HG03469 (cell line): Measurements from ENCODE around the gene TSKS.

ENCODE experiments used
- ATAC-seq: cut with Tn5 transposase; IDR thresholded peaks from one replicate; pipeline ENCODE4 v1.9.1; 2021; ENCODE audit warnings: mild to moderate bottlenecking, moderate library complexity, moderate number of reproducible peaks; ENCODE audit not compliant: unreplicated experiment

Gene TSKS, protein sequence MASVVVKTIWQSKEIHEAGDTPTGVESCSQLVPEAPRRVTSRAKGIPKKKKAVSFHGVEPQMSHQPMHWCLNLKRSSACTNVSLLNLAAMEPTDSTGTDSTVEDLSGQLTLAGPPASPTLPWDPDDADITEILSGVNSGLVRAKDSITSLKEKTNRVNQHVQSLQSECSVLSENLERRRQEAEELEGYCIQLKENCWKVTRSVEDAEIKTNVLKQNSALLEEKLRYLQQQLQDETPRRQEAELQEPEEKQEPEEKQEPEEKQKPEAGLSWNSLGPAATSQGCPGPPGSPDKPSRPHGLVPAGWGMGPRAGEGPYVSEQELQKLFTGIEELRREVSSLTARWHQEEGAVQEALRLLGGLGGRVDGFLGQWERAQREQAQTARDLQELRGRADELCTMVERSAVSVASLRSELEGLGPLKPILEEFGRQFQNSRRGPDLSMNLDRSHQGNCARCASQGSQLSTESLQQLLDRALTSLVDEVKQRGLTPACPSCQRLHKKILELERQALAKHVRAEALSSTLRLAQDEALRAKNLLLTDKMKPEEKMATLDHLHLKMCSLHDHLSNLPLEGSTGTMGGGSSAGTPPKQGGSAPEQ

DNA sequence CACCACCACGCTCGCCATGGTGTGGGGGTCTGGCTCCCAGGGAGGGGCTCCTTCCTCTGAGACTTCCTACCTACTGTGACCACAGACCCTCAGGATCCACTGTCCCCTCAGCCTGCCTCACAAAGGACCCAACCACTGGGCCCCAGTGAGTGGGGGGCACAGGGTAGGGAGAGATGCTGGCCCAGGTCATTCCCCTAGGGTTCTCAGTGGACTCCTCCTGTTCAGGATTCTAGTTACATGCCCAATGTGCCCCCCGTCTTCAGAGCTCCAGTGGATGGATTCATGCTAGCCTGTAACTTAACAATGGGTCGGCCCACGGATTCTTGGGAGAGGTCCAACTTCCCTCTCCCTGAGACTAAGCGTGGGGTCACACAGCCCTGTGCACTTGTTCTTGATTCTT is at the start of gene TSKS:
TSKS (minus strand) TSS at position 77 of the 400 bp plus-strand sequence; CDS start at position 18, 59 bp downstream.
- no peak for ATAC-seq

DNA sequence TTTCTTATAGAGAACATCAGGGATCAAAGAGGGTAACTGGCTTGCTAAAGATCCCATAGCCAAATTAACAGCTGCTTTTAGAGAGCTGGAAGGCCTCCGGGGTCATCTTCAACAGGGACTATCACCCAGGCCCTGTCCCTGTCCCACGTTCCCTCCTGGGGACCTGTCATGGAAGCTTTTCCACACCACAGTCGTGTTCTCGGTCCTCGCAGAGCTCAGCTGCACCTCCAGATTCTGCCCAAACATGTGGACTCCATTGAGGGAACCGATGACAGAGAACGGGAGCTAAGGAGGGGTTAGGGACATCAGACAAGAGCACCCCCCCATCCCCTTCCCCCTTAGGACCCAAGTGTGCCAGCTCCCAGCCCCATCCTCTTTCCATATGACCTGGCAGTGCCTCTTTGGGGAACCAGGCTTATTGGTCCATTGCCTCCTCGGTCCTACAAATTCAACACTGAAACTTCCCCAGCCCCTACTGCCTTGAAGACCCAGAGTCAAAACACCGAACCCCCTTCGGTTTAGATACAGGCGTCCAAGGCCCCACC is 49.4 kb upstream of the TSKS start:
- no peak for ATAC-seq

DNA sequence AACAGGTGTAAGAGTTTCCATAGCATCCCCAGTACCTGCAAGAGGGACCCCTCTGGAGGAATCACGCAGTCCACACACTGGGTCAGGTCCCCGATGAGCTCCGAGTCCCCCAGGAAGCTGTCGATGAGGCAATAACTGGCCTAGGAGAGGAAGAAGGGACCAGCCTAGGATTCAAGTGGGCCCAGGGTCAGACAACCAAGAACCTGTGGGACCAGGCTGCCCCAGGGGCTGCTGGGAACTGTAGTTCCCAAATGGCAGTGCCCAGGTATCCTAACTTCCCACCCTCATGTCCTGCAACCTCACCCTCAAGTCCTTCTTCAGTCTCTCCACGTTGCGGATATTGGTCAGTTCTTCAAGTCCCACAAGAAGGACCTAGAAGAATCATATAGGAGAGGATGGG is 48.2 kb upstream of the TSKS start:
- no peak for ATAC-seq

DNA sequence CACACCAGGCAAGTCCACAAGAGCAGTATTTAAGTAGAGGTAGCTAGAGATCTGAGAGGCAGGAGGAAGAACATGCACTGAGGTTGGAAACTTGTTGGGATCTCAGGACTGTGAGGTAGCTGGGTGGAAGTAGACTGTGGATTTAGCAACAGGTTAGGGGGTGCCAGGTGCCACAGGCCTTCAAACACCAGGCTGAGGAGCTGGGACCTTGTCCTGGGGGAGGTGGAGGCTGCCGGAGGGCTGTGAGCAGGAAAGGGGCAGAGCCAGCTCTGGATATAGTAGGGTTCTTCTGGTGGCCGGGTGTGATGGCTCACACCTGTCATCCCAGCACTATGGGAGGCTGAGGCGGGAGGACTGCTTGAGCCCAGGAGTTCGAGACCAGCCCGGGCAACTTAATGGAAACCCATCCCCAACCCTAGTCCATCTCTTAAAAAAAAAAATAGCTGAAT is 46.9 kb upstream of the TSKS start:
- no peak for ATAC-seq

DNA sequence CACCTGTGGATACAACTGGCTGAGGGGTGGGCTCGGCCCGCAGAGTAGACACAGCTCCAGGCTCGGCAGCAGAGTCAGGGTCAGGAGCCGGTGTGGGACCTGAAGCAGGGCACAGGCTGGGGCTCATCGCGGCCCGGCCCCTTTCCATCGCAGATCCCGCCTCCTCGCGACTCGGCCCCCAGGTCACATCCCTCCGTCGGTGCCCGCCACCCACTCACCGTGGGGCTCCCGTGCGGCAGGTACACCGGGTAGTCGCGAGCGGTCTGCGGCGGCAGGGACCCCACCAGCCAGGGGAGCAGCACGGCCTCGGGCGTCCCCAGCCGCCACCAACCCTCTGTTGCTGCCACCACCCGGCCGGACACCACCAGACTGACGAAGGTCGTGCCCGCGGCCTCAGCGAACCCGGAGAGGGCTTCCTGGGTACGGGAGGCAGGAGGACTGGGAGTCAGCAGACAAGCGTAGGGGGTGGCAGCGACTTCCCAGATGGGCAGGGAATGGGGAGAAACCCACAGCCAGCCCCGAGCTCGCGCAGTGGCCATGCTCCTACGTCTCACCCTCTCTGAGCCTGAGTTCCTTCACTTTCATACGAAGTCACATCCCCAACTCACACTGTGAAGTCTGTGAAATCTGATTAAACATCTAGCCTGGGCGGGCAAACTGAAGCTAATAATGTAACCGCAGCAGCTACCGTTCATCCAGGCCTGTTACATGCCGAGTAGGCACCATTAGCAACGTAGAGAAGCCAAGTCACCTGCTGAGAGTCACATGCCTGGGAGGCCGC is 46.2 kb upstream of the TSKS start:
- no peak for ATAC-seq

DNA sequence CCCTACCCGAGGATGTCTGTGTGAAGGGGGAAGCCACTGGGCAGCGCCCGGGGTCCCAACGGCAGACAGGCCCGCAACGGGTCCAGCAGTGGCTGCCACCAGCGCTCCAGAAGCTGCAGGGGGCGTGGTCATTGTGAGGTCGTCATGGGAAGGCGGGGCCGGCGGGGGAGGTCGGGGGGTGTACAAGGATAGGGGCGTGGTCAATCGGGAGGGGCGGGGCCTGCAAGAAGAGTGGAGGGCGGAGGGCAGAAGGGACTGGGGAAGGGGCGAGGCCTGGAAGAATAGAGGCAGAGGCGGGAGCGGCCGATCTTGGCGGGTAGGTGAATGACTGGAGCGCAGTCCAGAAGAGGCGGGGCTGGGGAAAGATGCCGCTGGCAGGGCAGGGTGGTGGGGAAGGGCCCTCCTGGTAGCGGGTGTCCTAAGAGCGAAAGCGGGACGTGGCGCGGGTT is 45.6 kb upstream of the TSKS start:
- no peak for ATAC-seq

DNA sequence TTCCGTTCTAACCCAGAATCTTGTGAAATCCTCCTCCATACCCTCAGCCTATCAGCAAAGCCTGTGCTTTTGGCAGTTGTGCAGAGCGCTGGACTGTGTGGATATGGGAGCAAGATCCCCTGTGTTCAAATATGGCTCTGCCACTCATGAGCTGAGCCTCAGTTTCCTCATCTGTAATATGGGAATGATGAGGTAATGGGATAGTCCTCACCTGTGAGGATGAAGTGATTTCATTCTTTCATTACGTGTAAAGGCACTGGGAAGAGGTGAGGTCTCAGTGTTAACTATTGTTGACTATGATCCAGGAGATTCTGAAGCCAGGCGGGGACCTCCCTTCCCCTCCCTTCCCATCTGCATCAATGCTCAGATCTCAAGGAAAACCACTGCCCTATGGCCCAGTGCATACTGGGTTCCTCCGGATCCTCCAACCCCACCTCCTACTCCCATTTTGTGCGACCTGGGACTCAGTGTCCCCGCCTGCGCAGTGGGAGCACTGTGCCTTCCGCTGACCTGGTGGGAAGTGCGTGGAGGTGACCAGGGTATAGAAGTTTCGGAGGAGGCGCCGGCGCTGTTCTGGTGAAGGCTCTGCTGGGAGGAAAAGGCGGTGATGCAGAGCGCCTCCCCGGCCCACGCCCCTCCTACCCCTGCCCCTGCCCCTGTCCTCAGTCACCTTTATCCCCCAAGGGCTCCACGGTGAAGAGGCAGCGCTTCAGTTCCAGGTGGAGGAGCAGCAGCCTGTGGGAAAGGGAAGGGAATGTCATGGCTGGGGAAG is 45.0 kb upstream of the TSKS start:
- ATAC-seq = no peak

DNA sequence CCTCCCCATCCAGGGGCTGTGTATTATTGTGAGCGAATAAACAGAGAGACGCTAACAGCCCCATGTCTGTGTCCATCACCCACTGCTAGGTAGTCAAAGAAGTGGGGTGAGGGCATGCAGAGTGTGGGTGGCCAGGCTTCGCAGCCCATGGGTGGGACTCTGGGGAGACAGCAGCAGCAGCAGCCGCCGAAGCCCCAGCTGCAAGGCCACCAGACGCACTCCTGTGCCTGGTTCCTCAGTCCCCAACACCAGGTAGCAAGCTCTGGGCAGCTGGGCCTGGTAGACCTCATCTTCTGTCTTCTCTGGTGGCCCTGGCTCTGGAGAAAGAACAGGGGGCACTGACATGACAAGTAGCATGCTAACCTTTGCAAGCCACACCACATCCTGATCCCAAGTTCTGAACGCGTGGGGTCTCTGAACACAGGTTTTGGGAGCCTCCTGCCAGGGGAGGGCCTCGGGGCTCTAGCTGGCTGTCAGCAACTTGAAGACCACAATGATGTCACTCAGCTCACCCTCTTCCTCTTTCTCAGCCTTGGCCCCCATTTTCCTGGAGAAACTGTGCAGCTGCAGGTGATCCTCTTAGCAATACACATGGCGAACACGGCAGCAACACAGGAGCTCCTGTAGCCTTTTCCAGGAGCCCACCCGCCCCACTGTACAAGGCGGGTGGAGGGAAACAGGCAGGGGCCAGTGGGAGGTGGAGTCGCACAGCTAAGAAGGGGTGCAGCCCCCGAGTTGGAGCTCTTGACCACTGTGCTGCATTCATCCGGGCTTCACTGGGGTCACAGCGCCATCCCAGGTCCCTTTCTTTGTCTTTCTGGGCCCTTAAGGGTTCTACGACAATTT is 44.2 kb upstream of the TSKS start:
- no peak for ATAC-seq

DNA sequence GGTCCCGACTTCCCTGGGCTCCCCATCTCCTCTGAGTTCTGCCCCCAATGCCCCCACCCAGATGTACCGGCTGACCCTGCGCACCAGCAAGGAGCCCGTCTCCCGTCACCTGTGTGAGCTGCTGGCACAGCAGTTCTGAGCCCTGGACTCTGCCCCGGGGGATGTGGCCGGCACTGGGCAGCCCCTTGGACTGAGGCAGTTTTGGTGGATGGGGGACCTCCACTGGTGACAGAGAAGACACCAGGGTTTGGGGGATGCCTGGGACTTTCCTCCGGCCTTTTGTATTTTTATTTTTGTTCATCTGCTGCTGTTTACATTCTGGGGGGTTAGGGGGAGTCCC is 43.5 kb upstream of the TSKS start:
- ATAC-seq = no peak

DNA sequence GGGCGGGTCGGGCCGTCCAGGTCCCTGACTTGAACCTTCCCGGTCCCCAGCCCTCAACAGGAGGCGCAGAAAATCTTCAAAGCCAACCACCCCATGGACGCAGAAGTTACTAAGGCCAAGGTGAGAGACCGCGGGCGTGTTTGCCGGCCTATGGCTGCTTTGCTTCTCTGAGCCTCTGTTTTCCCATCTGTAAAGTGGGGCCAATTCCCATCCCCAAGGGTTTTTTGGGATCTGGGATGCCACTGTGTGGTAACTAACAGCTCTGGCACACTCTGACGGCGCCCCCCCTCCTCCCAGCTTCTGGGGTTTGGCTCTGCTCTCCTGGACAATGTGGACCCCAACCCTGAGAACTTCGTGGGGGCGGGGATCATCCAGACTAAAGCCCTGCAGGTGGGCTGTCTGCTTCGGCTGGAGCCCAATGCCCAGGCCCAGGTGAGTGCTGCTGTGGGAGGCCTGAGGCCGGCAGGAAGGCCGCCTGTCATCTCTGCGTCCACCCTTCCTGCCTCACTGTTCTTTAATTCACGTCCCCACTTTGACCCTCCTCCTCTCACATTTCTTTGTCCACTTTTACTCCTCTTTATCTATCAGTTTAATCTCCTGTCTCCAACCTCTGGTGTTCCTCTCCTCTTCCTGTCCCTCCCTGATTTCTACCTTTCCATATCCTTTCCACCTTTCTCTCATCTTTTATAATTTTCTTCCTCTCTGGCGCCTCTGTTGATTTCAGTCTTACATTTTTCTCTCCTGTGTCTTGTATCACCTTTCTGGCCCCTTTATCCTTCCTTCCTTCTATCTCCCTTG is 42.9 kb upstream of the TSKS start:
- ATAC-seq = no peak

DNA sequence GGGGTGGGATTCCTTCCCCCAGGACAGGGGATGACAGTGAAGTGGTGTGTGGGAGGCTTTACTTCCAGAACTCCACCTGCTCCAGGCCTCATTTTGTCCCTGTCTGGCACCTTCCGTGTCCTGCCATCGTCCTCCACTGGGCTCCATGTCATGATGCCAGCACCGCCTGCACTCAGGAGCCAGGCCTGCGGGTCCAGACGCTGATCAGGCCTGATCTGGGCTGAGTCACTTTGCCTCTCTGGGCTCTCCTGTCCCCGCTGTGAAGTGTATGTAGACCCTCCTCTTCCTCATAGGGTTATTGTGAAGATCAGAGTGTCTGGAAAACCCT is 40.4 kb upstream of the TSKS start:
- ATAC-seq = no peak

DNA sequence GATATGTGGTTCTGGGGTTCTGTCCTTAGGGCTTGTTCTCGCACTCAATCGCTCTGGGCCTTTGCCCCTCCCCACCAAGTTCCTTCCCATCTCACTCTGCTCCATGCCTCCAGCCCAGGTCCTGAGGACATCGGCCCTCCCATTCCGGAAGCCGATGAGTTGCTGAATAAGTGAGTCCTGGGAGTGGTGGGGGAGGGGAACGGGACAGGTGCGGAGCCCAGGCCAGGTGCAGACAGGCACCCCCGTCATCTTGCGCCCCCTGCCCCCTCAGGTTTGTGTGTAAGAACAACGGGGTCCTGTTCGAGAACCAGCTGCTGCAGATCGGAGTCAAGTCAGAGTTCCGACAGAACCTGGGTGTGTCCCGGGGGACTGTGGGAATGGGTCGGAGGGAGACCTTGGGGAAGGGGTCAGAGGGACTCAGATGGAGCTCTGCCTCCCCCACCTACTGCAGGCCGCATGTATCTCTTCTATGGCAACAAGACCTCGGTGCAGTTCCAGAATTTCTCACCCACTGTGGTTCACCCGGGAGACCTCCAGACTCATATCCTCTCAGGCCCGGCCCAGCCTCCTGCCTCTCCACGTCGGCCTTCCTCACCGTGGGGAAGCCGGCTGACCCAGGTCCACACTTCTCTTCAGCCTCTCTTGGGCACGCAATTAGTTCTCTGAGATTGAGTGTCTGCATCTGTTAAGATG is 39.9 kb upstream of the TSKS start:
- ATAC-seq = no peak

DNA sequence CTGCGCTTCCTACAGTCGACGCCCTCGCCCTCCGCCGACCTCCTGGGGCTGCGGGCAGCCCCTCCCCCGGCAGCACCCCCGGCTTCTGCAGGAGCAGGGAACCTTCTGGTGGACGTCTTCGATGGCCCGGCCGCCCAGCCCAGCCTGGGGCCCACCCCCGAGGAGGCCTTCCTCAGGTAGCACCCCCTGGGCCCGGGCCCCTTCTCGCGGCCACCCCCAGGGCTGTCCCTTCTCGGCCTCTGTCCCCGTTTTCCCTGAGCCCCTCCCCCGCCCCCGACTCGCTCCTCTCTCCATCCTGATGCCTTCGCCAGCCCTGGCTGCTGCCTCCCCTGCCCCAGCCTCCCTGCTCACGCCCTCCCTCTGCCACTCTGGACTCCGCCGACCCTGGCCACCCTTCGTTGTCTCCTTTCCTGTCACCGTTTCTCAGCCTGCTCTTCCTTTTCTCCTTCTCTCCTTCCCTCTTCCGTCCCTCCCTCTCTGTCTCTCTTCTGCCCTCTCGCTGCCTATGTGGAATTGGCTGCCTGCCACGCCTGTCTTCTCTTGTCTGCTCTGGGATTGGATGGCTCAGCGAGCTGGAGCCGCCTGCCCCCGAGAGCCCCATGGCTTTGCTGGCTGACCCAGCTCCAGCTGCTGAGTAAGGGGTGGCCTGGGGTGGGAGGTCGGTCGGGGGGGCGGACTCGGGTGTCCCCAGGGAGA is 39.0 kb upstream of the TSKS start:
- no peak for ATAC-seq

DNA sequence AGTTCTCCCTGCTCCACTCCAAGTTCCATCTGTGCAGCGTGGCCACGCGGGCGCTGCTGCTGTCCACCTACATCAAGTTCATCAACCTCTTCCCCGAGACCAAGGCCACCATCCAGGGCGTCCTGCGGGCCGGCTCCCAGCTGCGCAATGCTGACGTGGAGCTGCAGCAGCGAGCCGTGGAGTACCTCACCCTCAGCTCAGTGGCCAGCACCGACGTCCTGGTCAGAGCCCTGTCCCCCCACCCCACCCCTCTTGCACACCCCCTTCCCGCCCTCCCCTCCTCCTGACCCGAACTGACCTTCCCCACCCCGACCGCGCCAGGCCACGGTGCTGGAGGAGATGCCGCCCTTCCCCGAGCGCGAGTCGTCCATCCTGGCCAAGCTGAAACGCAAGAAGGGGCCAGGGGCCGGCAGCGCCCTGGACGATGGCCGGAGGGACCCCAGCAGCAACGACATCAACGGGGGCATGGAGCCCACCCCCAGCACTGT is 38.3 kb upstream of the TSKS start:
- ATAC-seq = no peak

DNA sequence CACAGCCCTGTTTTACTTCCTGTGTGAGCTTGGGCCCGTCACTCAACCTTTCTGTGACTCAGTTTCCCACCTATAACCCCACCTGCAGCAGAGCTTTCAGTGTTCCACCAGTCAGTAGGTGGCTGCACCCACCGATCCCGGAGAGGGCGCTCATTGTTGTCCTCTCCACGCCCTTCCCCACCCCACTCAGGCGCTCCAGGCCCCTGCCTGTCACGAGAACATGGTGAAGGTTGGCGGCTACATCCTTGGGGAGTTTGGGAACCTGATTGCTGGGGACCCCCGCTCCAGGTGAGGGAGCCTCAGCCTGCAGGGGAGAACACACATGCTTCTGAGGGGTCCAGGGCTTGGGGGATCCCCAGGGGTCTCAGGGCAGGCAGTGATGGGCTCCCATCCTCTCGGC is 37.7 kb upstream of the TSKS start:
- no peak for ATAC-seq

DNA sequence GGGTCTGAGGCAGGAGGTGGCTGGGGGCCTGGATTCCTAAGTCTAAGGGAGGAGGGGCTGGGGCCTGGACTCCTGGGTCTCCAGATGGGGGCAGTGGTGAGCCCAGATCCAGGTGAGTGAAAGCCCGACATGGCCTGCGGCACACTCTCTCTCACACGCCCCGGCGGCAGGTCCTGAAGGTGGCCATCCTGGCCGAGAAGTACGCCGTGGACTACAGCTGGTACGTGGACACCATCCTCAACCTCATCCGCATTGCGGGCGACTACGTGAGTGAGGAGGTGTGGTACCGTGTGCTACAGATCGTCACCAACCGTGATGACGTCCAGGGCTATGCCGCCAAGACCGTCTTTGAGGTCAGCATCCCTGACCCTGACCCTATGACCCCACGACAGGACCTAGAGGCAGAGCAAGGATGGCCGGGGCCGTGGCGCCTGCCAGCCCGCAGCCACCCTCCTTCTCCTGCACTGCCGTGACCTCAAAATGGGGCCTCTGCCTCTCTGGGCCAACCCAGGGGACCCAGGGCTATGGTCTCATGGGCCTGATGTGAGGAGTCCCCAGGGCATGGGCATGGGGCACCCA is 36.8 kb upstream of the TSKS start:
- ATAC-seq = no peak

DNA sequence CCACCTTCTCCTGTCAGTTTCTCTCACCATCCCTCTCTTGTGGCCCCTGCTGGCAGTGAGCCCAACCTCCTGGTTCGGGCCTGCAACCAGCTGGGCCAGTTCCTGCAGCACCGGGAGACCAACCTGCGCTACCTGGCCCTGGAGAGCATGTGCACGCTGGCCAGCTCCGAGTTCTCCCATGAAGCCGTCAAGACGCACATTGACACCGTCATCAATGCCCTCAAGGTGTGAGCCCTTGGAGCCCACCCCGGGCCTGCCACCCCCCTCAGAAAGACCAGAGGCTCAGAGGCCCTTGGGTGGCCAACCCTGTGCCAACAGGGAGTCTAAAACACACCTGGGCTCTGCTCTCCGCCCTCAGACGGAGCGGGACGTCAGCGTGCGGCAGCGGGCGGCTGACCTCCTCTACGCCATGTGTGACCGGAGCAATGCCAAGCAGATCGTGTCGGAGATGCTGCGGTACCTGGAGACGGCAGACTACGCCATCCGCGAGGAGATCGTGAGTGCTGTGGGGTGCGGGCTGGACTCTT is 36.2 kb upstream of the TSKS start:
- ATAC-seq = no peak
